Measurements from ENCODE around the gene ZNF892.

ZNF892 gene

DNA sequence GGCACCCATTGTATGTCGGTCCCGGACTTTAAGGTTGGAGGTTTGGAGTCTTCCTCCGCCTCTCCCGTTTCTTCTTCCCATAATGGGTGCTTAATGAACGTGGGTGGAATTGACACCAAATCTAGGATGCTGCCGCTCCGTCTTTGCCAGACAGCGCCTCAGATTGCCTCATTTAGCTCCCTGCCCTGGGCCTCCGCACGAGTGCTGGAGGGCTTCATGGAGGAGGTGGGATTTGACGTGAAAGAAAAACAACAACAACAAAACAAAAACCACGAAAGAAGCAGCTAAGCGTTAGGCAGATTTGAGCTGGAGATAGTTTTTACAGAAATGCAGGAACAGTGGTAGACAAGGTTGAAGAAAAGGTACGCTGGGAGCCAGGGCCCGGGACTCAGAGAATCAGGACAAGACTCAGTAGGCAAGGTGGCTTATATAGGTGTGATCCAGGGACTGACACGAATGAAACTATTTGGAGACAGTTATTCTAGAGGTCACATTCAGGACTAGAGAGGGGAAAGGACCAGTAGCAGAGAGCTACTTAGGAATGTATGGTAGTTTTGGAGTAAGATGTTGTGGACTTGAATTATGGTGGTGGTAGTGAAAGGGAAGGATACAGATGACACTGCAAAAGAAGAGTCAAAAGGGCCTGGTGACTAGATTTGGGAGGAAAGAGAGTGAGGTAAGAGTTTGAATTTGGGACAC, 41.1 kb upstream of the ZNF892 start:
- TF ChIP-seq, protein P1, sequence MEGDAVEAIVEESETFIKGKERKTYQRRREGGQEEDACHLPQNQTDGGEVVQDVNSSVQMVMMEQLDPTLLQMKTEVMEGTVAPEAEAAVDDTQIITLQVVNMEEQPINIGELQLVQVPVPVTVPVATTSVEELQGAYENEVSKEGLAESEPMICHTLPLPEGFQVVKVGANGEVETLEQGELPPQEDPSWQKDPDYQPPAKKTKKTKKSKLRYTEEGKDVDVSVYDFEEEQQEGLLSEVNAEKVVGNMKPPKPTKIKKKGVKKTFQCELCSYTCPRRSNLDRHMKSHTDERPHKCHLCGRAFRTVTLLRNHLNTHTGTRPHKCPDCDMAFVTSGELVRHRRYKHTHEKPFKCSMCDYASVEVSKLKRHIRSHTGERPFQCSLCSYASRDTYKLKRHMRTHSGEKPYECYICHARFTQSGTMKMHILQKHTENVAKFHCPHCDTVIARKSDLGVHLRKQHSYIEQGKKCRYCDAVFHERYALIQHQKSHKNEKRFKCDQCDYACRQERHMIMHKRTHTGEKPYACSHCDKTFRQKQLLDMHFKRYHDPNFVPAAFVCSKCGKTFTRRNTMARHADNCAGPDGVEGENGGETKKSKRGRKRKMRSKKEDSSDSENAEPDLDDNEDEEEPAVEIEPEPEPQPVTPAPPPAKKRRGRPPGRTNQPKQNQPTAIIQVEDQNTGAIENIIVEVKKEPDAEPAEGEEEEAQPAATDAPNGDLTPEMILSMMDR (conservative IDR thresholded peaks at IDR 0.05; ENCODE audit: low read depth, low read length), result no peak
- DNase-seq (ENCODE audit: low read depth), result no peak
- peak overlapping the region; percentile 80 for H3K4me3 ChIP-seq (ENCODE audit: low read depth, low read length)

GRCh38 chr2:95171902-95172301, 35.4 kb upstream of the ZNF892 start:
- TF ChIP-seq, protein P1 (conservative IDR thresholded peaks at IDR 0.05; ENCODE audit: low read depth, low read length), result no peak
- no peak overlapping the region for H3K4me3 ChIP-seq (ENCODE audit: low read depth, low read length)
- DNase-seq (ENCODE audit: low read depth), result no peak

GRCh38 chr2:95174031-95174542, 33.2 kb upstream of the ZNF892 start:
- no peak overlapping the region for H3K4me3 ChIP-seq (ENCODE audit: low read depth, low read length)
- DNase-seq (ENCODE audit: low read depth), result no peak
- TF ChIP-seq, protein P1 (conservative IDR thresholded peaks at IDR 0.05; ENCODE audit: low read depth, low read length), result no peak

DNA sequence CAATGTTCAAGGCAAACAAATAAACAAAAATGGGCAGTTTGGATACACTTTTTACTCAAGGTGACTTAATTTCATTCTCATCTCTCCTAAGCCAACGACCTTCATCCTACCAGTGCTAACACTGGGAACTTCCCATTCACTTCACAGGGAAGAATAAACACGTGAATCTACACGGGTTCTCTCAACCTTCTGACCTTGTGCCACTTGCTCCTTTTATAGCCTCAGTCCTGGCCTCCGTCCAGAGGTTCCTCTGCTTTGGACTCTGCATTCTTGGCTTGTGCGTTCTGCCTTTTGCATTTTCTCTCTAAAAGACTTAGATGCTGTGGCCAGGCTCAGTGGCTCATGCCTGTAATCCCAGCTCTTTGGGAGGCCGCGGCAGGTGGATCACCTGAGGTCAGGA, 27.9 kb upstream of the ZNF892 start:
- TF ChIP-seq, protein P1 (conservative IDR thresholded peaks at IDR 0.05; ENCODE audit: low read depth, low read length), result no peak
- H3K4me3 ChIP-seq (ENCODE audit: low read depth, low read length), result no peak overlapping the region
- no peak for DNase-seq (ENCODE audit: low read depth)

GRCh38 chr2:95181774-95182173, 25.5 kb upstream of the ZNF892 start:
- TF ChIP-seq, protein P1 (conservative IDR thresholded peaks at IDR 0.05; ENCODE audit: low read depth, low read length), result no peak
- DNase-seq (ENCODE audit: low read depth), result no peak
- no peak overlapping the region for H3K4me3 ChIP-seq (ENCODE audit: low read depth, low read length)

DNA sequence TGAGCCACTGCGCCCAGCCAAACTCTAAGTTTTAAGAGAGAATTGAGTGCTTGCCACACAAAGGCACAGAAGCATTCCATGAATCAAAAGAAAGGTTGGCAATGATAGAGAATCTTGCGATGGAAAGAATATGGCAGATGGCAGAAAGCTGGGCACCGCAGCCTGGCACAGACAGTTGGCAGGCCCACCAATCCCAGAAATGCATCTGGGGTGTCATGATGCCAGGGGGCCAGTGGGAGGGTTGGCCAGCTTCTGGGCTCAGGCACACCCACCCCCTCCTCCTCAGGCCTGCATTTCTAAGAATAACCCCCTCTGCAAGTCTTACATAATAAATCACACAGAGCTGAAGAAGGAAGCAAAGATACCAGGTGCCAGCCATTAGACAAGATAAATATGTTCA, 22.1 kb upstream of the ZNF892 start:
- H3K4me3 ChIP-seq (ENCODE audit: low read depth, low read length), result no peak overlapping the region
- TF ChIP-seq, protein P1 (conservative IDR thresholded peaks at IDR 0.05; ENCODE audit: low read depth, low read length), result no peak
- no peak for DNase-seq (ENCODE audit: low read depth)

DNA sequence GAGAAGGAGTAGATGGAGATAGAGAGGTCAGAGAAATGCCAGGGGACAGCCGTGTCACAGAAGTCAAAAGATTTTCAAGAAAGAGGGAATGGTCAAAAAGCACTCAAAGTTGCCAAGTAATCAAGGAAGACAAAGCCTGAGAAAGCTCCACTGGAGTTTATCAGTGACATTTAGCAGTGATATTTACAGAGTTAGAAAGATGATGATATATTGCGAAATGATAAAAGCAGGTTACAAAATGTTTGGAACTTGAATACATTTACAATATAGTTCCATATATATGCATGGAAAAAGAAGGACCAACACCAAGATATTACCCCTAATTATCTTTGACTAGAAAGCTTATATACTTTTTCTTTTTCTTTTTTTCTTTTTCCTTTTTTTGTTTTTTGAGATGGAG, 21.3 kb upstream of the ZNF892 start:
- DNase-seq (ENCODE audit: low read depth), result no peak
- no peak overlapping the region for H3K4me3 ChIP-seq (ENCODE audit: low read depth, low read length)
- TF ChIP-seq, protein P1 (conservative IDR thresholded peaks at IDR 0.05; ENCODE audit: low read depth, low read length), result no peak
